GM18868 (cell line): ENCODE data around the gene SFMBT1.

ENCODE experiments used
- ATAC-seq: cut with Tn5 transposase; IDR thresholded peaks from one replicate; pipeline ENCODE4 v1.9.1; 2021; ENCODE audit warnings: mild to moderate bottlenecking, moderate library complexity; ENCODE audit not compliant: unreplicated experiment

Gene SFMBT1

DNA sequence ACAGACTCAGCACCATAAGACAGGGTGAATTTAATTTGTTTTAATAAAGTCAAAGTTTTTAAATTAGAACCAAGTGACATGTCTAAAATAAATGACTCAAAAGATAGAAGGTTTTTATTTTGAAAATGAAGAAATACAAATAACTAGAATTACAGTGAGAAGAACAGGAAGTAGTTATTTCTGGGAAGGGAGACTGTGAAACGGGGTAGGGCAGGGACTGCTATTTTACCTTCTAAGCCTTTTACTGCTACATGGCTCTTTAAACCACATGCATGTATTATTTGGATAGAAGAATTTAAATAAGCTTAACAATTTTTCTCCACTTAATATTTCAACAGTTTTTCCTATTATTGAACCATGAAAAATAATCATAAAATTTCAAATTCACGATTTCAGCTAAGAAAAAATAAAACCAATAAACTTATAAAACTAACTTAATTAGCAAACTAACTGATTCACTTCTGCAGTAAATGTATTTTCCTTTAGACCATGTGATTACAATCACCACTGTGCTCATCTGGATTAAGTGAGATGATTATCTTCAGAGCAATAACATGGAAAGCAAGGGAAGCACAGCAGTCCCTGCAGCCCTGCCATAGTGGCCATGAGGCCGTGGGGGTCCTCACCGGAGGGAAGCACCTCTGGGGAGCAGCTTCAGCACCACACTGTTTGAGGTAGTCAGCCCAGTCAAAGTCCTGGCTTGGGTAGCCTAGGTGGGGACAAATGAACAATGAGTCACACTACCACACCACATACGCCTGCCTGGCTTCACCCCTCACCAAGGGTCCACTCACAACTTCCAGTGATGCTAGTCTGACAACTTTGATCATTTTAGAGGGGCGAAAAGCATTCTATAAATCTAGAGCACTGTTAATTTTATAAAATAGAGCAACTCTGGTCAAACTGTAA lies 120.2 kb downstream of the SFMBT1 start:
- ATAC-seq, result no peak

DNA sequence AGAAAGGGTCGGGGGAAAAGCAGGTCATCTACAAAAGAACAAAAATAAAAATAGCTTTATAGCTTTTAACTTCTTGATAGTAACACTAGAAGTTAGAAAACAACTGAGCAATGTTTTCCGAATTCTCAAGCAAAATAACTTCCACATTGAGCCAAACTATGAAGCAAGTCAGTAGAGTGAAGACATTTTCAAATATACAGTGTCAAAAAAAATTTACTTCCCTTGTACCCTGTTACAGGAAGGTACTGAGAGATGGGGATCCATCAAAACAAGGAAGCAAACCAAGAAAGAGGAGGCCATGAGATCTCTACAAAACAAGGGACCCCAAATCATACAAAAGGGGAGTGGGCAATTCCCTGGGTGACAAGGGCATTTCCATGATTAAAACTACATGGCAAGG lies 121.9 kb downstream of the SFMBT1 start:
- no peak for ATAC-seq

DNA sequence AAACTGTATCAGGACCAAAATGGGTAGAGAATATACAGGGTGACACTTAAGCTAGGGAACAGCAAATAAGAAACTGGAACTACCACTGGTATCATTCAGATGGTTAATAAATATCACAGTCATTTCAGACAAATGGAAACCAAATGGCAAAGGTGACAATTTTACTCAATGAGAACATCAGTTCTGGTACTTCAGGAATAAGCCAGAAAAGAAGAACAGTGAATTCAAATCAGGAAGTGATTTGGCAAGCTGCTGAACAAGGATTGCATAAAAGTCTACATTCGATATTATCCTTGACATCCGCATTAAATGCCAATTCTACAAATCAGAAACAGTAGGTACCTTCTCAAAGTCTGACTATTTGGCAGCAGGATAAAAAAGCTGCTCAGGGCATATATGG lies 125.0 kb downstream of the SFMBT1 start:
- no peak for ATAC-seq

DNA sequence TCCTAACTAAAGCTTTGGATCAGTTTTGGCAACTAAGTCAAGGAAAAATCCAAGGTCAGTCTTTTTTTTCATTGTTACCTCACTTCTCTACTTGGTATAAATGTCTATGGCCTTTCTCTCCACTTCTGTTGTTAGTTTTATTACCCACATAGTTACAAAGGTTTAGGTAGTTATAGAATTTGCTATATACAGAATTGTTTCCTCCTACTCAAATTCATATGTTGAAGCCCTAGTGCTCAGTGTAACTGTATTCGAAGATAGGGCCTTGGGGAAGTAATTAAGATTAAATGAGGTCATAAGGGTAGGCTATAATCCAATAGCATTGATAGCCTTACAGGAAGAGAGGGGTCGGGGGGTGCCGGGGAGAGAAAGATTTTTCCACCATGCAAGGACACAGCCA lies 128.8 kb downstream of the SFMBT1 start:
- ATAC-seq, result no peak

DNA sequence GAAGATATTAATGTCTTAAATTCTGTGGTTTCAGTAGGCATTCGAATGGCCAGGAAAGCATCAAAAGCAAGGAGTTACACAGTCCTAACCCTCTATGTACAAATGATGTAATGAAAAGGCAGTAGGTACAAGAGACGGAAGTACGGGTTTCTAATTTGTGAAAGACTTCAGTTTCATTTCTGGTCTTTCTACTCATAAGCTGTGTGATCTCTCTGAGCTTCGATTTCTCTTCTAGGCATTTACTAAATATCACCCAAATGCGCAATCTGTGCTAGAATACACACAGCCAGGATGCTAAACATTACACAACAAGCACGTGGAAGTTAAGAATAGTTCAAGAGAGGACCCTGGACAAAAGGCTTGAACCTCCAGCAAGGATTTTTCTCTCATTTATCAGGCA lies 130.6 kb downstream of the SFMBT1 start:
- no peak for ATAC-seq

DNA sequence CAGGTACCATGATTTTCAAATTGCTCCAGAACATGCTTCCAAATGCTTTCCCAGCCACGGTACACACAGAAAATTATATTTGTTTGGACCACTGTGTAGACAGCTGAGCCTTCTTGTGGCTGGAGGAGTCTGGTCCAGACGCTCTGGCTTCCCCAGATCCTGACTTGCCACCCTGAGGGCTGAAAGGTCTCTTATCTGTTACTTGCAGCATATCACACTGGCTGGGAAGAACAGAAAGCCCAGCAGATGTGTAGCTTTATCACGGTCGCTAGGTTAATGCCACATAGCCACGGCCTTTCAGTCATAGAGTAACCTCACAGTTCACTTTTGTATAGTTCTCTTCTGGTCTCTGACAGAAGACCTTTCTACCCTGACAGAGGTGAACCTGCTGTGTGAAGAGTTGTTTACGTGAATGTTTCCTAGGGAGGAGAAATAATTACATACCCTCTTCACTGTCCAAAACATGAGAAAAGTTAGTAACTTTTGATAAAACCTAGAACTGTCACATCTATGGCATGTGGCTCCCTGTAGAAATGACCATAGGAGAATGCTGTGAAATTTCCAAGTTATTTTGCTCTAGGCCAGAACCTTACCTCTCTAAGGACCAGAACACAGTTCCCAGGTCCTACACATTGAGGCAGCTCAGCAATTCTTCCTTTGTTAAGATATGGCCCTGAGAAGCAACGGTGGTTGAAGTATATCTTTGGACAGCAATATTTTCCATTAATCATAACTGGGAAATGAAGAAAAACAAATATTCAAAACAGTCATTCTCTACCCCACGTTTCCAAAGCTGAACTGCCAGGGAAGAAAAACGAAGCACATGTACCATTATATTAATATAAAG lies 132.8 kb downstream of the SFMBT1 start:
- no peak for ATAC-seq

DNA sequence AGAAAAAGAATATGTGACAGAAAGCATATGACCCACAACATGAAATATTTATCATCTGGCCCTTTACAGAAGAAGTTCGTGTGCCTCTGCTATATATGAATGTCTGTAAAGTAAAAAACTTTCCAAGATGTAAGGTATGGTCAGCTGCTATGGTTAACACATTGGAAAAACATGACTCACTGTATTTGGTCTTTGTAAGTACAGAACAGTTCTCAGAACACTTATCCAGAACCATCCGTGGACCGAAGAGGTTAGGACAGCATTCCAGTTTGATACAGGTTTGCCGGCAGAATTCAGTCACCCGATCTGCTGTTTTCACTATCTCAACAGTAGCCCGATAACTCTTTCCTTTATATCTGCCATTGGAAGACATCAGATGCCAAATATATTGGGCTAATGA lies 135.1 kb downstream of the SFMBT1 start:
- ATAC-seq, result no peak

DNA sequence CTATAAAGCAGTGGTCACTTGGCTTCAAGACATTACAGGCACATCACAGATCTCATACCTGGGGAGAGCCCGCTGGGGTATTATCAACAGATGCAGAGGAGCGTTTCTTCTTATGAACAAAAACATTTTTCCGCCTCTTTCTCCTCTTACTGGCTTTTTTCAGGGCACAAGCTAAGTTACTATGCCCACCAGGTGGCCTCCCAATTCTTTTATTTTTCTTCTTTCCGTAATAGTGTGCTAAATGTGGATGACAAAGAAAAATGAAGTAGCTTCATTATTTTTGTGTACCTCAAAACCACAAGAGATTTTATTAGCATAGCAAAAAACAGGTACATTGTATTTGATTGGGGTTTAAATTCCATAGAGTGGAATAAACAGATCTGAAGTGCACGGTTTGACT lies 138.4 kb downstream of the SFMBT1 start:
- ATAC-seq, result no peak

DNA sequence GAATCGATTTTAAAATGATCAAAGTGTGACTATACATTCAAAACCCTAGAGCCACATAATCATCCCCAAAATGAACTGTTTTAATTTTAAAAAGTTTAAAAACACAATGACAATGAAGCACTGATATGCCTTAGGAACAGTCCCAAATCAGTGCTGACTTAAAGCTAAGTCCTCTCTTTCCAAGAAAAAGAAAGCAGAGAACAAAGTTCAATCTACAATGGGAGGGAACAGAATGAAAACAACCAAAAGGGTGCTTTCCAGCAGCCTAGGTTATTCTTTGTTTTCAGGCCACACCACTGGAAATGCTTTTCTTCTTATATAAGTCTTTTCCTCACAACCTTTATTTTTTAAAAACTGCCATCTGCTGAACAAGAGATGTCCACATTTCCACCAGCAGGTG lies 141.3 kb downstream of the SFMBT1 start:
- no peak for ATAC-seq

DNA sequence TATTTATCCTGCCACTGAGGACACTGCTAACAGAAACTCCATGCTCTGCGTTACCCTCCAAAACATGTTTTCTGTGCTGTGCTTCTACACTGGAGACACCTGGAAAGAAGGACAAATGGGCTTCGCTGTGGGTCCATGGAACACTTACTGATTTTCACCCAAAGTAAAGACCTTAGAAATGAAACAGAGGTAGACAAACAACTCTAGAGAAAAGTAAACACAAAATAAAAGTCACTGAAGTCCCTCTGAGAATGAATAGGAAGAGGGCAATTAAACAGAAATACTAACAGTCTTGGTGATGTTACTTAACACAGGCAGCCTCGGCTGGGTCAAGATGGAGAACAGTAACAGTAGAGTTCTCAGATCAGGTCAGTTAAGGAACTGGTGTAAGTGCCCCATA lies 141.9 kb downstream of the SFMBT1 start:
- ATAC-seq, result no peak

DNA sequence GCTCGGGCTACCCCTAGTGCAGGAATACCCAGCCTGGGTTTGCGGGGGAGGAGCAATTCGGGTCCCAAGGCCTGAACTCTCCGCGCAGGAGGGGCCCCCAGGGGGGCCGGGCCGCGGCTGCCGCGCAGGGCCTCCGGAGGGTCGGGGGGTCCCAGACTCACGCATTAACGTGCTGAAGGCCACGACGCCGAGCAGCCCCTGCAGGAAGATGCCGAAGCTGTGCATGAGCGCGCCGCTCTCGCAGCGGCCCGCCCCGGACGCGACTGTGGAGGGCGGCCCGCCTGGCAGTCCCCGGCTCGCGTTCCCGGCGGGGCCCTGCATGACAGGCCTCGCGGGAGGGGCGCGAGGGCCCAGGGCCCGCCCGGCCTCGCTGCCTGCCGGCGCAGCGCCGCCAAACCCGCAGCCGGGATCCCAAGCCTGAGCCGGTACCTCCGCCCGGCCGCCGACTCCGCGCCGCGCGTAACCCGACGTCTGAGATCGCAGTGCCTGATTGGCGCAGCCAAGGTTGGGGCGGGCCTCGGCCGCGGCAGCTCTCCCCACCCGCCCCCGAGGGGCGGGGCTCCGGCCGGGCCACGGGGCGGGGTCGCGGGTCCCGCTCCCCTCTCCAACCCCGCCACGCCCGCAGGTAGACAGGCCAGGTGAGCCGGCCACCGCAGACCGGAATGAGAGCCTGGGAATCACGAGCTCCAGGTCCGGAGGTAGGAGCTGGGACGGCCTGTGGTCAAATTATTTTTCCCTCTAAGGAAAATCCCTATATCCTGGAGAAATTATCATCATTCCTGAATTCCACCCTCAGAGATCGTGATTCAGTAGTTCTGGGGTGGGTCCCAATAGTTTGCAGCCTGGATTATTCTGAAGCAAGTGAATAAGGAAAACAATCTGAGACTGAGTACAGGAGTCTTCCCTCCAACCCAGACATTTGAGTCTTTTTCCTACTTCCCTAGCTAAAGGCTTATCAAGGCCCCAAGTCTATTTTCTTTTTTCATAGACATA lies 148.4 kb downstream of the SFMBT1 start, which contains the start of gene STIMATE:
Gene STIMATE, minus strand, starts transcription at position 419 of the 993 bp plus-strand sequence. Its CDS starts 98 bp downstream, at position 321.
- ATAC-seq, result peak; percentile 93

DNA sequence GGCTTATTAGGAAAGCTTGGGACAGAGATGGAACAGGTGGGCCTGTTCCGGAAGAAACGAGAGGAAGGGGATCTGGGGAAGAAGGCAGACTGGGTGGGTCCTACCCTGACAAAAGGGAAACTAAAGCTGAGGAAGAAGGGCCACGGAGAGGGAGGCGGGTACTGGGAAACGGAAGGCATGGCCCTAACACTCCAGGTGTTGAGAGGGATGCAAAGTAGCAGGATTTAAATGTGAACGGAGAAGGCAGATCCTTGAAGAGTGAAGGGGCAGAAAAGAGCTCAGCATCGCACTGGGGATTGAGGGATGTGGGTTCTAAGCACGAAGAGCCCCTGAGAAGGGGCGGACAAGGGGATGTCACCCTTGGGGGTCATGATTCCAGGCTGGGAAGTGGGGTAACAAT lies 149.3 kb downstream of the SFMBT1 start:
- no peak for ATAC-seq

DNA sequence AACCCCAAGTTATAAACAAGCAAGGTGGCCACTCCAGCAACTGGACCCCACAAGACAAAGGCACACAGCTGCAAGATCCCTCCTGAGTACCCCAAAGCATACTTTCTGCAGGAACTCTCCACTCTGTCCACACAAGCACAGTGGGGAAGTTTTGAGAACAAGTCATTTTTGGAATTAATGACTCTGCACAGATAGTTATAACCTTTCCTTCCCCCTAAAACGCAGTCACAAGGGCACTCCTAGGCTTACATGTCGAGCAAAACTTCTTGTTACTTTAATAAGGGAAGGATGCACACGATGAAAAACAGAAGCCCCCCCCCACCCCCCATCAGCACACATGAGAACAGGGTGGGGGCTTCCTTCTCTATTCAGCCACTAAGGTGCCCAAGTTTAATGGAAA lies 149.7 kb downstream of the SFMBT1 start:
- ATAC-seq, result no peak

DNA sequence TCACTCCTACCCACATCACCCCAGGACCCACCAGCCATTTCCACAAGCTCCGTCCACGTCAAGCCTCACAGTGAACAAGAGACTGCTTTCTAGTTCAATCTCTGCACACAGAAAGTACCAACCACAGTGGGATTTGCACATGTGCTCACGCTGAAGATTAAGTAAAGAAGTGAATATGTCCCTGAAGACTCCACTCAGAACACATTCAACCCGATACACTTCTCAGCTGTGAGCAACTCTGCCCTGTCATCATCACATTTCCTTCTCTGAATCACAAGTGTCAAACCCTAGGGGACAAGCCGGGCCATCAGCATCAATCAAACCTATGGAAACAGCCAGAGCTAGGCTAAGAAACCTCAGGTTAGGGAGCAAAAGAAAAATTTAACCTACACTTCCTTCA lies 150.5 kb downstream of the SFMBT1 start:
- ATAC-seq, result no peak

DNA sequence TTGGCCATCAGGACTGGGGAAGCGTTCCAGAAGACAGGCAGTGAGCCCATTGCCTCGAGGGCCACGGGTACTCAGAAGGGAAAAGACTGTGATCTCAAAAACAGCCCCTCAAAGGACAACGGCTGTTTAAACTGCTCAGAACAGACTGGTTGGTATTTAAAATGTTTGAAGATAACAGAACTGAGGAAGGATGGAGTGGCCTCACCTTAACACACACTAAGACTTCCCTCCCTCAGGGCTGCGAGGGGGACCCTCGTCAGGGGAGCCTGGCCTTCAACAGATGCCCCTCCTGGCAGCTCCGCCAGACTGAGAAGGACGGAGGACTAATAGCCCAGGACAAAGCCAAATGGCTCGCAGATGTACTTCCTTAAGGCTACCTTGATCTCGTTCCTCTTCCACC lies 151.1 kb downstream of the SFMBT1 start:
- ATAC-seq, result no peak

DNA sequence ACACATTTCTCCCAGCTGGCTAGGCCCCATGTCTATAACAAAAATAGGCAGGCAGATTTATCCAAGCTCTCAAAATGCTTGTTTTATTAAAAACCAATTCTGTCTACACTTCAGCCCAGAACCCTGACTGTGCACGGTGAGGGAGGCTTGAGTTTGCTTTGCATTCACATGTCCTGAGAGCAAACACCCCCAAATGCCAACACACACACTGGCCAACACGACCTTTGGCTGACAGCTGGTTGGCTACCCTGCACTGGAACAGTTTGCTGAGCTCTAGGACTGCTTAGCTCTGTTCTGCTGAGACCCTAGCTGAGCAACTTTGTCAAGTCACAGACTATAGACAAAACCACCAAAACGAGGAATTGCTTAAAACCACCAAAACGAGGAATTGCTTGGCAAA lies 152.2 kb downstream of the SFMBT1 start:
- ATAC-seq, result no peak

DNA sequence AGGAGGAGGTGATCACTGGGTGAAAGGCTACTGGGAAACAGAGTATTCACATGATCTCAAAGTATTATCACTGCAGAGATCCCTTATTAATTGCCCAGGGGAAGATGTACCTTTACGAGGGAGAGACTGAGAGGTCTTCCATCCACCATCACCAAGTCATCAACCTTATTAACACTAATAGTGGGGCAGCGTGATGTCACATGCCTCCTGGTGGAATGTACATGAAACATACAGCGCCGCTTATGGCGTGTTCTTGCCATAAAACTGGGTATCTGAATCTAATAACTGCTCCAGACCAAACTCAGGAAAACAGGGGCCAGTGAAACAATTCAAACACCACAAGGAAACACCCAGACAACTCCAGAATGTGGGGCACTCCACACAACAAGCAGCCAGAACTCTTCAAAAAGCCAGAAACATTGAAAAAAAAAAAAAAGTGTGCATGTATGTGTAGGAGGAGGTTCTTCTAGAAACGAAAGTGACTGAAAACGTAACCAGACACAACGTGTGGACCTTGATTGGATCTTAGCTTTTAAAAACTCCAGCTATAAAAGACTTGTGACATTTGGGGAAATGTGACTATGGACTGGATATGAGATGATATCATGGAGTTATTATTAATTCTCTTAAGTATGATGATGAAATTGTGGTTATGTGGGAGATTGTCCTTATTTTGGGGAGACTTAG lies 153.1 kb downstream of the SFMBT1 start:
- ATAC-seq, result no peak

DNA sequence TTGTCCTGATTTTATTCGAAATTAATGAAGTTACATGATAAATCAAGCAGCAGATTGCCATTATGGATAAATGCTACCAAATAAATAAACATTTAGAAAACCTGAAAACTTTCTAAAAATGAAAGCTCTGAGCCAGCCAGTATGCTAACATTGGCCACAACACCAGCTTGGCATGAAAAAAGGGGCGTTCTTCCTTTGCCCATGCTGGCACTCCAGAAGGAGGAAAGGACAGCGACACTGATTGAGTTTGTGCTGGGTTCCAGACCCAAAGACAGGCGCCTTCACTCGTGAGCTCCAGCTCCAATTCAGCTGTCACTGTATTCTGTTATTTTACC lies 153.6 kb downstream of the SFMBT1 start:
- ATAC-seq, result no peak

DNA sequence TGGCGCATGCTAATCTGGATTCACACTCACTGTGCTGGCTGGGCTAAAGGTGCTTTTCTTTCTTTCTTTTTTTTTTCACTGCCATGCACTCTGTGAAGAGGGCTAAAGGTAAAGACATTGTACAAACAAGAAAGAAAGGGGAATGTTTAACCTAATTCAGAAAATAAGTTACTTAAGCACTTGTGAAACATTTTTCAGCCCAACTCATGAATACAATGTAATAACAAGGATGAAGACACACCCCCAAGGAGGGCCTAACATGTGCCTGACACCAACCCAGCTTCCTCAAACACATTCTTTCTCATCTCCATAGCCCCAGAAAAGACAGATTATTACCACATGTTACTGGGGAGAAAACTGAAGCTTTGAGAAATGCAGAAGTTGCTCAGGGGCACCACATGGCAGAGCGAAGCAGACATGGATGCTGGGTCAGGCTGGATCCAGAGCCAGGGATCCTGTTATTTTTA lies 154.2 kb downstream of the SFMBT1 start:
- ATAC-seq, result peak; percentile 17

DNA sequence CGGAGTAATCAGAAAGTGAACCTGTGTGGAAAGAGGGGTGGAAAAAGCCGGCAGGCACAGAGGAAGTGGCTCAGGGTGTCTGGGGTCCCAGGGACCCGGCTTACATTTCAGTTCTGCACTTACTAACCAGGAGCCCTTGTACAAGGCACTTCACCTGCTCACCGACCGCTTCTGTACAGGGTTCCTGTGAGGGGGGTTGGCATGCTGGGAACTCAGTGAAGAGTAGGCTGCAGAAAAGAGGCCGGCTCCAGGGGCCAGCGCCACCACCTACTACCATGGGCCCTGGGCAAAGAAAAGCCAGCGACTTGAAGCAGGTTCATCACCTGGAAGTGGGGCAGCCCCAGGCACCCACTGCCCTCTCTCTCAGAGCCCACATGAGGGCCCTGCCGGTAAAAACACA lies 154.7 kb downstream of the SFMBT1 start:
- peak; percentile 46 for ATAC-seq
